Liver (tissue), 3 donors: Measurements from ENCODE around the gene CPNE8.

Experiments used
- JUND ChIP-seq, 2 donors: IDR thresholded peaks; 2 replicates each; pipeline ENCODE4 v1.6.1; 2016; ENCODE audit warnings: antibody characterized with exemption in 2 of 2
- SP1 ChIP-seq: IDR thresholded peaks from 2 replicates; pipeline ENCODE4 v1.6.1; 2018; ENCODE audit warnings: antibody characterized with exemption, mild to moderate bottlenecking
- TAF1 ChIP-seq: conservative IDR thresholded peaks from 2 replicates; pipeline ENCODE4 v1.6.1; 2016; ENCODE audit warnings: antibody characterized with exemption, mild to moderate bottlenecking
- TF ChIP-seq, protein P1 (sequence below): IDR thresholded peaks from 2 replicates; pipeline ENCODE4 v1.6.1; 2016; ENCODE audit warnings: antibody characterized with exemption, mild to moderate bottlenecking
- TF ChIP-seq, protein P2 (sequence below): fragments of 150-350 bp; IDR thresholded peaks from 2 replicates; pipeline ENCODE4 v1.5.1; 2017; ENCODE audit warnings: improper control_type of control experiment, low read depth, low read length; ENCODE audit not compliant: missing input control
- donor health status: healthy.
- donor health status: healthy.

DNA sequence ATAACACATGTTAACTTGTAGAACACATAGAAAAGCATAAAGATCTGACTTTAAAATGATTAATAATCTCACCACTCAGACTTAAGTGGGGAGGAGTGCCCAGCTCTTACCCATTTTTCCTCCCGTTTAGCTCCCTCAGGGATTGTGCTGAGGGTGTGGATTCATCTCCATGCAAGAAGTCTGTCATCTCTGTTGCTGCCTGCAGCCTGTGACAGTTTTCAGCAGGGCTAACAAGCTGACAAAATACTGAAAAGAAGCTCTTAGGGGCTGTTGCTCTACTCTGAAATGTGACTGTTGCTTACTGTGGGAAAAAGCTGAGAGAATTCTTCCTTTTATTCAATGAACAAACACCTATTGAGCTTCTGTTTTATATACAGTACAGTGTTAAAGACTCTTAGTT, 216.2 kb downstream of the CPNE8 start:
- TF ChIP-seq, protein P1, sequence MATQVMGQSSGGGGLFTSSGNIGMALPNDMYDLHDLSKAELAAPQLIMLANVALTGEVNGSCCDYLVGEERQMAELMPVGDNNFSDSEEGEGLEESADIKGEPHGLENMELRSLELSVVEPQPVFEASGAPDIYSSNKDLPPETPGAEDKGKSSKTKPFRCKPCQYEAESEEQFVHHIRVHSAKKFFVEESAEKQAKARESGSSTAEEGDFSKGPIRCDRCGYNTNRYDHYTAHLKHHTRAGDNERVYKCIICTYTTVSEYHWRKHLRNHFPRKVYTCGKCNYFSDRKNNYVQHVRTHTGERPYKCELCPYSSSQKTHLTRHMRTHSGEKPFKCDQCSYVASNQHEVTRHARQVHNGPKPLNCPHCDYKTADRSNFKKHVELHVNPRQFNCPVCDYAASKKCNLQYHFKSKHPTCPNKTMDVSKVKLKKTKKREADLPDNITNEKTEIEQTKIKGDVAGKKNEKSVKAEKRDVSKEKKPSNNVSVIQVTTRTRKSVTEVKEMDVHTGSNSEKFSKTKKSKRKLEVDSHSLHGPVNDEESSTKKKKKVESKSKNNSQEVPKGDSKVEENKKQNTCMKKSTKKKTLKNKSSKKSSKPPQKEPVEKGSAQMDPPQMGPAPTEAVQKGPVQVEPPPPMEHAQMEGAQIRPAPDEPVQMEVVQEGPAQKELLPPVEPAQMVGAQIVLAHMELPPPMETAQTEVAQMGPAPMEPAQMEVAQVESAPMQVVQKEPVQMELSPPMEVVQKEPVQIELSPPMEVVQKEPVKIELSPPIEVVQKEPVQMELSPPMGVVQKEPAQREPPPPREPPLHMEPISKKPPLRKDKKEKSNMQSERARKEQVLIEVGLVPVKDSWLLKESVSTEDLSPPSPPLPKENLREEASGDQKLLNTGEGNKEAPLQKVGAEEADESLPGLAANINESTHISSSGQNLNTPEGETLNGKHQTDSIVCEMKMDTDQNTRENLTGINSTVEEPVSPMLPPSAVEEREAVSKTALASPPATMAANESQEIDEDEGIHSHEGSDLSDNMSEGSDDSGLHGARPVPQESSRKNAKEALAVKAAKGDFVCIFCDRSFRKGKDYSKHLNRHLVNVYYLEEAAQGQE = no peak
- TF ChIP-seq, protein P2, sequence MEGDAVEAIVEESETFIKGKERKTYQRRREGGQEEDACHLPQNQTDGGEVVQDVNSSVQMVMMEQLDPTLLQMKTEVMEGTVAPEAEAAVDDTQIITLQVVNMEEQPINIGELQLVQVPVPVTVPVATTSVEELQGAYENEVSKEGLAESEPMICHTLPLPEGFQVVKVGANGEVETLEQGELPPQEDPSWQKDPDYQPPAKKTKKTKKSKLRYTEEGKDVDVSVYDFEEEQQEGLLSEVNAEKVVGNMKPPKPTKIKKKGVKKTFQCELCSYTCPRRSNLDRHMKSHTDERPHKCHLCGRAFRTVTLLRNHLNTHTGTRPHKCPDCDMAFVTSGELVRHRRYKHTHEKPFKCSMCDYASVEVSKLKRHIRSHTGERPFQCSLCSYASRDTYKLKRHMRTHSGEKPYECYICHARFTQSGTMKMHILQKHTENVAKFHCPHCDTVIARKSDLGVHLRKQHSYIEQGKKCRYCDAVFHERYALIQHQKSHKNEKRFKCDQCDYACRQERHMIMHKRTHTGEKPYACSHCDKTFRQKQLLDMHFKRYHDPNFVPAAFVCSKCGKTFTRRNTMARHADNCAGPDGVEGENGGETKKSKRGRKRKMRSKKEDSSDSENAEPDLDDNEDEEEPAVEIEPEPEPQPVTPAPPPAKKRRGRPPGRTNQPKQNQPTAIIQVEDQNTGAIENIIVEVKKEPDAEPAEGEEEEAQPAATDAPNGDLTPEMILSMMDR = no peak
- TF ChIP-seq JUND (IDR thresholded peaks at IDR 0.05) (no peak), SP1 (no peak), TAF1 (no peak)
